A673 (cell line): Measurements from ENCODE around the gene SPATA9. TPM values are rescaled to one million over a fixed set of nuclear protein-coding genes. Genes with fewer than 3 reads are reported as not detected.
A peak's percentile ranks its signal among the peaks of the same experiment; 100 is the strongest.
"Not testable (repeated sequence)": the region's sequence is repeated elsewhere in the genome, so short reads cannot be mapped to it uniquely, and the experiment has no call there.

Experiments used
- BruUV-seq: library from RNA; stranded (reverse); fragments of 400-500 nt; replicated peaks from 2 replicates; lab custom pipeline; 2021; lab: Mats Ljungman, UMichigan
- CTCF ChIA-PET: fragments of 300-600 bp; sonication (Branson Sonifier 250); formaldehyde crosslinking; loops from one replicate; lab custom pipeline; 2022; ENCODE audit warnings: antibody characterized with exemption; lab: Charles Lee
- POLR2A ChIA-PET: fragments of 300-600 bp; sonication (Branson Sonifier 250); formaldehyde crosslinking; loops from one replicate; lab custom pipeline; 2022; ENCODE audit warnings: antibody characterized with exemption; ENCODE audit not compliant: low non-redundant PET; lab: Charles Lee
- DNase-seq: peaks from one replicate; pipeline ENCODE4 v3.0.0-alpha.2; 2015; ENCODE audit warnings: low spot score
- H3K27ac ChIP-seq: fragments of 200-600 bp; sonication (generic); 2 replicates; pipeline ENCODE4 v1.5.1; 2016; ENCODE audit warnings: mixed run types, low read depth, mild to moderate bottlenecking, mixed read lengths, antibody characterized with exemption, low read length; ENCODE audit not compliant: poor library complexity, severe bottlenecking
- H3K27me3 ChIP-seq: fragments of 200-600 bp; sonication (generic); replicated peaks from 2 replicates; pipeline ENCODE4 v1.6.1; 2017; ENCODE audit warnings: mixed run types, low read depth, mild to moderate bottlenecking, mixed read lengths, antibody characterized with exemption, low read length; ENCODE audit not compliant: insufficient read depth, poor library complexity
- H3K36me3 ChIP-seq: fragments of 200-600 bp; sonication (generic); 2 replicates; pipeline ENCODE4 v1.6.1; 2016; ENCODE audit warnings: mixed run types, mild to moderate bottlenecking, mixed read lengths, antibody characterized with exemption, low read length; ENCODE audit not compliant: insufficient read depth, poor library complexity, severe bottlenecking
- H3K4me1 ChIP-seq: fragments of 200-600 bp; sonication (generic); 2 replicates; pipeline ENCODE4 v1.6.1; 2017; ENCODE audit warnings: mixed run types, mild to moderate bottlenecking, mixed read lengths, antibody characterized with exemption, low read length; ENCODE audit not compliant: insufficient read depth, poor library complexity, severe bottlenecking
- H3K4me3 ChIP-seq: fragments of 200-600 bp; sonication (generic); 2 replicates; pipeline ENCODE4 v1.5.1; 2016; ENCODE audit warnings: low read depth, mixed run types, mild to moderate bottlenecking, mixed read lengths, low read length; ENCODE audit not compliant: poor library complexity, severe bottlenecking
- H3K9me3 ChIP-seq: fragments of 200-600 bp; sonication (generic); 2 replicates; pipeline ENCODE4 v1.6.1; 2016; ENCODE audit warnings: mixed run types, low read depth, mild to moderate bottlenecking, mixed read lengths, antibody characterized with exemption, low read length; ENCODE audit not compliant: poor library complexity, severe bottlenecking
- CTCF ChIP-seq: fragments of 300-800, 200-600 bp; sonication (generic); conservative IDR thresholded peaks from 2 replicates; pipeline ENCODE4 v1.5.1; 2017; ENCODE audit warnings: low read depth, mild to moderate bottlenecking, antibody characterized with exemption, low read length, moderate library complexity, mixed read lengths
- EZH2 ChIP-seq: fragments of 200-600 bp; sonication (generic); IDR thresholded peaks from 2 replicates; pipeline ENCODE4 v1.6.1; 2017; ENCODE audit warnings: borderline replicate concordance, low read depth, mild to moderate bottlenecking, mixed read lengths, antibody characterized with exemption, low read length; ENCODE audit not compliant: poor library complexity, severe bottlenecking
- intact Hi-C: fragments of 100-400 bp; cut with micrococcal nuclease; formaldehyde crosslinking; loops from one replicate; pipeline ENCODE4 v1.10.0; 2022; ENCODE audit not compliant: unreplicated experiment
- total RNA-seq: library from RNA; stranded (reverse); gene quantifications from 2 replicates; pipeline ENCODE4 v1.2.3, GENCODE V29; 2021

SPATA9 gene
- total RNA-seq, 1 experiment from 2014 or later = not detected

DNA sequence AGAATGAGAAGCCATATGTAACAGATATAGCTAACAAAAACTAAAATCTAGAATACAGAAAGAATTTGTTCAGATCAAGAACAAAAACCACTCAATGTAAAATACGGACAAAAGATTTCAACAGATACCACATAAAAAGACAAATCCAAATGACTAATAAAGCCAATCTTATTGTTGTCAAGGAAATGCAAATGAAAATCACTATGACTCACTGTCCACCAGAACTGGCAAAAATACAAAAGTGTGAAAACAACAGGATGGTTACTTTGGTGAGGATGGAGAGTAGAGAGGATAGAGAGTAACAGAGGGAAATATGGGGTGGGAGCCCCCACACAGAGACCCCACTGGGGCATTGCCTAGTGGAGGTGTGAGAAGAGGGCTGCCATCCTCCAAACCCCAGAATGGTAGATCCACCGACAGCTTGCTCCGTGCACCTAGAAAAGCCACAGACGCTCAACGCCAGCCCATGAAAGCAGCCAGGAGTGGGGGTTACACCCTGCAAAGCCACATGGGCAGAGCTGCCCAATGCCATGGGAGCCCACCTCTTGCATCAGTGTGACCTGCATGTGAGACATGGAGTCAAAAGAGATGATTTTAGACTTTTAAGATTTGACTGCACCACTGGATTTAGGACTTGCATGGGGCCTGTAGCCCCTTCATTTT is 33.1 kb upstream of the SPATA9 start:
- ChIA-PET CTCF (no interaction called here), POLR2A (no interaction called here)
- BruUV-seq = no TSS peak
- H3K27ac ChIP-seq = no peak overlapping the region
- DNase-seq = peak; percentile 41
- H3K9me3 ChIP-seq = no peaks in the 10 kb centered on the region
- intact Hi-C loops = no loop called here
- no peaks in the 10 kb centered on the region for H3K27me3 ChIP-seq
- no peak overlapping the region for H3K4me3 ChIP-seq
- TF ChIP-seq CTCF (no peak), EZH2 (no peak)
- no peaks in the 10 kb centered on the region for H3K36me3 ChIP-seq
- H3K4me1 ChIP-seq = no peaks in the 10 kb centered on the region

DNA sequence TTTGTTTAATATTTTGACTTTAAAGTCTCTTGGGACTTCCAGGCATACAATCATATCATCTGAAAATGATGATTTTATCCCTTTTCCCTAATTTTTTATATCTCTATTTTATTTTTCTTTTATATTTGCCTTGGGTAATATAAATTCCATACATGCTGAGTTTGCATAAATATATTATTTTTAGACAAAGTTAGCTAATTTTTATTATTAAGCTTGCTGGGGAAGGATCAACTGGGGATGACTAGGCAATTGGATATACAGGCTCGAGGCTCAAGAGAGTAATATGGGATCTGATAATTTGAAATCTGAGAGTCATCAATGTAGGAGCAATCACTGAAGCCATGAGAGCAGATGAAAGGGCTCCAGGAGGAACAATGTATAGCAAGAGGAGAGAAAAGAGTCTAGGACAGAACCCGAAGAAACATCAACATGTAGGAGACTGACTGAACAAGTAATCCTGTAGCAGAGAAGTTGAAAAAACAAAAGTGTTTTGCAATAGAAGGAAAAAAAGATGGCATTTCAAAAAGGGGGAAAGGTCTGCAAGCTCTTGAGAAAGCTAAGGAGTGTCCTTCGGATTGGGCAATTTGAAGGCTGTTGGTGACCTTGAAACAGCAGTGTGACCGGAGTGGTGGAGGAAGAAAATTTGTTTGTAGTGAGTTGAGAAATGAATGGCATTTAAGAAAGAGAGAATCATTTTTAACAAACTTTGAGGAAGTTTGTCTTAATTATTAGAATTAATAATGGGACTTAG is 31.3 kb upstream of the SPATA9 start:
- intact Hi-C loops = no loop called here
- H3K27ac ChIP-seq = no peak overlapping the region
- DNase-seq = no peak
- no peaks in the 10 kb centered on the region for H3K4me1 ChIP-seq
- no peak for TF ChIP-seq CTCF
- TF ChIP-seq EZH2 = no peak
- no TSS peak for BruUV-seq
- H3K27me3 ChIP-seq = no peaks in the 10 kb centered on the region
- ChIA-PET POLR2A (no interaction called here), CTCF (no interaction called here)
- no peaks in the 10 kb centered on the region for H3K9me3 ChIP-seq
- no peak overlapping the region for H3K4me3 ChIP-seq
- H3K36me3 ChIP-seq = no peaks in the 10 kb centered on the region

DNA sequence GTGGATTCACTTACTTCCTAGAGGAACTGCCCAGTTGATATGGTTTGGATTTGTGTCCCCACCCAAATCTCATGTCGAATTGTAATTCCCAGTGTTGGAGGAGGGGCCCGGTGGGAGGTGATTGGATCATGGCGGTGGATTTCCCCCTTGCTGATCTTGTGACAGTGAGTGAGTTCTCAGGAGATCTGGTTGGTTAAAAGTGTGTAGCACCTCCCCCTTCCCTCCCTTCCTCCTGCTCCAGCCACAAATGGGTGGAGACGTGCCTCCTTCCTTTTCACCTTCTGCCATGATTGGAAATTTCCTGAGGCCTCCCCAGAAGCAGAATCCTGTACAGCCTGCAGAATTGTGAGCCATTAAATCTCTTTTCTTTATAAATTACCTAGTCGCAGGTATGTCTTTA is 30.5 kb upstream of the SPATA9 start:
- H3K27me3 ChIP-seq, CTCF ChIA-PET, DNase-seq, H3K4me1 ChIP-seq, BruUV-seq, POLR2A ChIA-PET, H3K27ac ChIP-seq, H3K36me3 ChIP-seq, intact Hi-C loops, H3K4me3 ChIP-seq, H3K9me3 ChIP-seq: not testable (repeated sequence)
